ENCODE measurements around the gene EMX1. TPM values are rescaled to one million over a fixed set of nuclear protein-coding genes. Genes with fewer than 3 reads are reported as not detected.

EMX1 gene
- total and polyA plus RNA-seq, 2 of the 13 experiments (the other 11 are each of a cell fraction or from before 2014, with no cell fraction given): 0.62 to 4.9 TPM

DNA sequence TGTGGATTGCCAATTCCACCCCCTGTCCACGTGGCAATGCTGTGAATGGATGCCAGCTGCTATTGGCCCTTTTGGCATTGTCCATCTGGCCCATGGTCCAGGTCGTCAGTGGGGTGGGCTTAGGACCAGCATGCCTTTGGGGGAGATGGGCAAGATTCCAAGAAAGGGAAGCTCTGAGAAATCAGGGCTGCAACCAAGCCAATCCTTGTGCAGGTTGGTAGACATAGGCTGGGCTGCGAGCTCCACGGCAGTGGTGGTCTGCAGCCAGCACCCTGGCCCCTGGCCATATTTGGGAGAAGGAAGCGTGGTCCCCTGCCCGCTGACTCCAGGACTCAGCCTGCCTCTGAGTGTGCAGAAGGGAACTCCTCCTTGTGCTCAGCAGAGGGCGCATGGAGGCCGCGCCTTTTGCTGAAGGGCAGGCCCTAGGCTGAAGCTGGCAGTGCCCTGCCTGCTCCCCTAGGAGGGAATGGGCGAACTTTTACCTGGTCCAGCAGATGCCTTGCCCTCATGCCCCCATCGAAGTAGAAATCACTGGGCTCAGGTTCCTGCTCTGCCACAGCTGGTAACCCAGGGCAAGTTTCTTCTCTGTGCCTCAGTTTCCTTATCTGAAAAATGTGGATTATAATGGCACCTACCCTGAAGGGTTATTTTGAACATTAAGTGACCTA lies 24.7 kb upstream of the EMX1 start (continued):
- TF ChIP-seq, protein P1, sequence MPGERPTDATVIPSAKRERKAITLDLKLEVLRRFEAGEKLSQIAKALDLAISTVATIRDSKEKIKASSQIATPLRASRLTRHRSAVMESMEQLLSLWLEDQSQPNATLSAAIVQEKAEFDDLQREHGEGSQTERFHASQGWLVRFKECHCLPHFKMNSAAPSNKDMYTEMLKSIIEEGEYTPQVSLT (CRISPR knock-in tag; IDR thresholded peaks at IDR 0.05; ENCODE audit: borderline replicate concordance, low read depth): no peak
- TF ChIP-seq ZNF740 (CRISPR knock-in tag; IDR thresholded peaks at IDR 0.05) (no peak), MEF2D (CRISPR knock-in tag; IDR thresholded peaks at IDR 0.05) (no peak), ZNF674 (CRISPR knock-in tag; IDR thresholded peaks at IDR 0.05; ENCODE audit: low read depth) (no peak), U2AF2 (IDR thresholded peaks at IDR 0.05; ENCODE audit: low read depth, low read length) (no peak), SALL2 (CRISPR knock-in tag; IDR thresholded peaks at IDR 0.05) (peak; percentile 56; the same call in 1 of the 2 replicates), DNMT1 (CRISPR knock-in tag; IDR thresholded peaks at IDR 0.05) (no peak), ZNF850 (CRISPR knock-in tag; conservative IDR thresholded peaks at IDR 0.05) (no peak), TARDBP (CRISPR knock-in tag; IDR thresholded peaks at IDR 0.05) (no peak), NCOA1 (CRISPR knock-in tag; IDR thresholded peaks at IDR 0.05) (no peak), ZNF703 (CRISPR knock-in tag; IDR thresholded peaks at IDR 0.05; ENCODE audit: borderline replicate concordance) (no peak), KLF16 (CRISPR knock-in tag; IDR thresholded peaks at IDR 0.05) (no peak), ZNF331 (CRISPR knock-in tag; IDR thresholded peaks at IDR 0.05) (0 out of 2 replicates have a peak, but pooled peaks have one; percentile 15), ZNF678 (CRISPR knock-in tag; IDR thresholded peaks at IDR 0.05) (no peak), RAD21 (CRISPR knock-in tag; IDR thresholded peaks at IDR 0.05) (peak; percentile 83), NFATC3 (CRISPR knock-in tag; IDR thresholded peaks at IDR 0.05) (no peak), MBNL3 (CRISPR knock-in tag; conservative IDR thresholded peaks at IDR 0.05) (no peak), ZKSCAN1 (IDR thresholded peaks at IDR 0.05; ENCODE audit: low read length) (no peak), ZNF256 (CRISPR knock-in tag; conservative IDR thresholded peaks at IDR 0.05) (no peak), ZNF720 (CRISPR knock-in tag; IDR thresholded peaks at IDR 0.05) (no peak), ARNT (IDR thresholded peaks at IDR 0.05) (no peak), ZNF878 (CRISPR knock-in tag; IDR thresholded peaks at IDR 0.05) (no peak), MED1 (CRISPR knock-in tag; IDR thresholded peaks at IDR 0.05) (no peak), CREM (IDR thresholded peaks at IDR 0.05) (no peak), CREM (CRISPR knock-in tag; IDR thresholded peaks at IDR 0.05) (no peak)
- TF ChIP-seq, protein P2, sequence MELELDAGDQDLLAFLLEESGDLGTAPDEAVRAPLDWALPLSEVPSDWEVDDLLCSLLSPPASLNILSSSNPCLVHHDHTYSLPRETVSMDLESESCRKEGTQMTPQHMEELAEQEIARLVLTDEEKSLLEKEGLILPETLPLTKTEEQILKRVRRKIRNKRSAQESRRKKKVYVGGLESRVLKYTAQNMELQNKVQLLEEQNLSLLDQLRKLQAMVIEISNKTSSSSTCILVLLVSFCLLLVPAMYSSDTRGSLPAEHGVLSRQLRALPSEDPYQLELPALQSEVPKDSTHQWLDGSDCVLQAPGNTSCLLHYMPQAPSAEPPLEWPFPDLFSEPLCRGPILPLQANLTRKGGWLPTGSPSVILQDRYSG (CRISPR knock-in tag; IDR thresholded peaks at IDR 0.05): no peak
- TF ChIP-seq, protein P3, sequence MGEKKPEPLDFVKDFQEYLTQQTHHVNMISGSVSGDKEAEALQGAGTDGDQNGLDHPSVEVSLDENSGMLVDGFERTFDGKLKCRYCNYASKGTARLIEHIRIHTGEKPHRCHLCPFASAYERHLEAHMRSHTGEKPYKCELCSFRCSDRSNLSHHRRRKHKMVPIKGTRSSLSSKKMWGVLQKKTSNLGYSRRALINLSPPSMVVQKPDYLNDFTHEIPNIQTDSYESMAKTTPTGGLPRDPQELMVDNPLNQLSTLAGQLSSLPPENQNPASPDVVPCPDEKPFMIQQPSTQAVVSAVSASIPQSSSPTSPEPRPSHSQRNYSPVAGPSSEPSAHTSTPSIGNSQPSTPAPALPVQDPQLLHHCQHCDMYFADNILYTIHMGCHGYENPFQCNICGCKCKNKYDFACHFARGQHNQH (CRISPR knock-in tag; IDR thresholded peaks at IDR 0.05): no peak; the same call in 1 of the 2 replicates

Measured in HepG2 (cell line).